Ramos (cell line): ENCODE data around the gene SPTBN1.
"Not testable (repeated sequence)": the region's sequence is repeated elsewhere in the genome, so short reads cannot be mapped to it uniquely, and the experiment has no call there.

ENCODE experiments used
- in situ Hi-C: fragments of 300-500 bp; cut with MboI; formaldehyde crosslinking; loops from one replicate; pipeline ENCODE4 v1.14.3; 2022; ENCODE audit warnings: low sequenced_read_pairs; ENCODE audit not compliant: unreplicated experiment

SPTBN1 gene

DNA sequence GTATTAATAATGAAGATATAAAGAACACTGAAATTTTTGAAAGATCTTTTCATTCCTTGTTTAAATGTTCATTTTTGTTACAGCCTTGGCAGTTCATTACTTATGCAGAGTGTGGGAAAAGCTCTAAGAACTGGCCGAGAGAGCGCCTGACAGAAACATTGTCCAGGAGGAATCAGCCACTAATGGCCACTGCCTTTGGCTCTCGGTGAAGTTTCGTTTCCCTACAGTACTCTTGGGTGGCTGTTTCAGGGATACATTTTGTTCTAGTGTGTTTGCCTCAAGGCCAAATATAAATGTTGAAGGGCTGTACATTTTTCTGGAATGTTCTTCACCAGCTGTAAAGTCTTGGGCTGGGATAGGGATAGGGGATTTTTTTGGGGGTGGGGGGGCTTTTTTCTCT is 10.7 kb downstream of the SPTBN1 start:
- in situ Hi-C loops: no loop called here

DNA sequence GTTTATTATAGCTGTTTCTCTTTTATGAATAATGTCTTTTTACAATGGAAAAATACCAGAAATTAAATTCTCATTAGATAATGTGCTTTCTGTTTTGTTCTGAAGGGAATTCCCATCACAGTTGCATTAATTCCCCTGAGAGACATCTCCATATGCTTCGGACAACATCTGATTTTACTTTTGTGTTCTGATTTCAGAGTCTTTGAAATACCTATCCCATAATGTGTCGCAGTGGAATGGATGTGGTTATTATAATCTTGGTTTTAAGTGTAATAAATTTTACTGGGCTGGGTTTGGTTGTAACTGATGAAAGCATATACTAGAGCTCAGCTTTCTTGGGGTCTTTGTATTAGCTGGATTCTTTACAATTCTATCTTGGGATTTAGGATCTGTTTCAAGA is 12.5 kb downstream of the SPTBN1 start:
- in situ Hi-C loops: no loop called here

GRCh38 chr2:54469484-54470053 is 13.4 kb downstream of the SPTBN1 start:
- in situ Hi-C loops: no loop called here

- in situ Hi-C loops: no loop called here
Measured at GRCh38 chr2:54470266-54470938, 14.3 kb downstream of the SPTBN1 start.

- in situ Hi-C loops: no loop called here
Measured at GRCh38 chr2:54471221-54471711, 15.1 kb downstream of the SPTBN1 start.

GRCh38 chr2:54473851-54474250 is 17.7 kb downstream of the SPTBN1 start:
- in situ Hi-C loops: no loop called here

DNA sequence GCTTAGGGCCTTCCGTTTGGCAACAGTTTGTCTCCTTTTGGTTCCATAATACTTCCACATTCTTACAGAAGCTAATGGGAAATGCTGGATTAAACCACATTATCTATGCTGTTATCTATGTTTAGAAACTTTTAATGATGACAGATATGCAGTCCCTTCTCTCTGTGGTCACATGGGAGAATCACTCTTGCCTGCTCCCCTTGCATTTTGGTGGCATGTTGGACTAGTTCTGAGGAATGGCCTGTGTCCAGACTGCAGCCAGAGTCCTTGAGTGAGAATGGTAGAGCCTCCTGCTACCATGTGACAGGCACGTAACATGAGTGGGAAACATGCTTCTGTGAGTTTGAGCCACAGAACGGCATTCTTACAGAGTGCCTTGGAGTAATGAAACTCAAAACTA is 19.2 kb downstream of the SPTBN1 start:
- in situ Hi-C loops: no loop called here

GRCh38 chr2:54475919-54476318 is 19.8 kb downstream of the SPTBN1 start:
- in situ Hi-C loops: no loop called here

DNA sequence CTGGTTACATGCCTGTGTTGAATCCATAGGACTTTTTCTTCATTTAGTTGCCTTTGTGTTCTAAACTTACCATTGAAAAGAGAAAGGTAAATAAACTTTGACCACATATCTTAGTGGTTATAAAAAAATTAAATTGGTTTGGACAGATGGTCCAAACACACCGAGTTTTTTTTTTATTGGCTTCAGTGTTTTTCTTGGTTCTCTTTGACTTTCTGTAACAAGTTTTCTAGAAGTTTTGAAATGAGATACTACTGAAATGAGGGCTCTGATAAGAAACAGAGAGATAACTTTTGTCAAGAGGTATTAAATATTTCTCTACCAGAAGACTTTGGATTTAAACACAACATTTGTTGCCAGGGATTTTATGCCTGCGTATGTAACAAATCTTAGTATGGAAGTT is 20.7 kb downstream of the SPTBN1 start:
- in situ Hi-C loops: no loop called here

GRCh38 chr2:54477896-54478295 is 21.8 kb downstream of the SPTBN1 start:
- in situ Hi-C loops: no loop called here

DNA sequence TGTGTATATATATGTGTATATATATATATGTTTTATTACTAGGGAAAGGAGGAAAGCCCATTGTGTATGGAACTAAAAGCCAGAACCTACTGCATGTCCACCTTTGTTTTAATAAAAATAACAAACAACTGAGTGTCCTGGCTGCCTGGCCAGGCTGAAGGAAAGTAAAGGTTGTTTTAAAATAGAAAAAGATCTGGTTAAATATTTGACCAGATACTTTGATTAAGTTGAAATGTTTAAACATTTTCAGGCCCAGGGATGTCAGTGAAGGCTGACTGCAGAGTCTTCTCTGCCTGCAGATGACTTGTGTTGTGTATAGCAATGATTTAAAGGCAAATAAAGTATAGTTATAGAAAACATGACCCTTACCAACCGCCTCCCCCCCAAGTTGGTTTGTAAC is 22.8 kb downstream of the SPTBN1 start:
- in situ Hi-C loops: no loop called here

- in situ Hi-C loops: no loop called here
Measured at GRCh38 chr2:54479424-54479823, 23.3 kb downstream of the SPTBN1 start.

DNA sequence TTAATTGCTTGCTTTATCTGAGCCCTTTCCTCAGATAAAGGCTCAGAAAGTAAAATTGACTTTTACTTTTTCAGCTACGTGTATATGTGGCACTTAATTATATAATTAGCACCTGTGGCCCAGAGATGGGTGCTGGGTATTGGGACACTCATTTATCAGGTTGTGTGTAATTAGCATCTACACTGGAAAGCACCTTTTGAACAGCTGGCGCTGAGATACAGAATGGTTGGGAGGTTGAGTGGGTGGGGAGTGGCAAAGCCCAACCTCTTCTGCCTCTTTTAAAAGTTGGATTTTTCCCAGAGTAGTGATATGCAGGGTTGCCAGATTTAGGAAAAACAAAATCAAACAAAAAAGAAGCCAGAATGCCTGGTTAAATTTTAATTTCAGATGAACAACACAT is 23.9 kb downstream of the SPTBN1 start:
- in situ Hi-C loops: no loop called here

DNA sequence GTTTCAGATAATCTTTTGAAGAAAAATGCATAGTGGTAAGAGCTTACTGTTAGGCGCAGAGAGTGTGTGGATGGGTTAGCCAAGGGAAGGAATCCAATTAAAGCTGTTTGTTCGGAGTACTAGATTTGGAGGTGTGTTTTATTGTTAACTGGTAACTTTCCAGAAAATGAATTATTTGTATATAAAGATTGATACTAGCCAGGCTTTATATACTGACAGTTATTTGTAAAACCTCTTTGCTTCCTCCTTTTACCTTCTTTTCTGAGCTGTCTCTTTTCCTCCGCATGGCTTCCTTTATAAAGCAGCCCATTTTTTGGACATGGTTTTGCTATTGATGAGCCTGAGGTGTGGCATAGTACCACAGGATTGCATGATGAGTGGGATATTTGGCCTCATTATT is 25.6 kb downstream of the SPTBN1 start:
- in situ Hi-C loops: no loop called here

DNA sequence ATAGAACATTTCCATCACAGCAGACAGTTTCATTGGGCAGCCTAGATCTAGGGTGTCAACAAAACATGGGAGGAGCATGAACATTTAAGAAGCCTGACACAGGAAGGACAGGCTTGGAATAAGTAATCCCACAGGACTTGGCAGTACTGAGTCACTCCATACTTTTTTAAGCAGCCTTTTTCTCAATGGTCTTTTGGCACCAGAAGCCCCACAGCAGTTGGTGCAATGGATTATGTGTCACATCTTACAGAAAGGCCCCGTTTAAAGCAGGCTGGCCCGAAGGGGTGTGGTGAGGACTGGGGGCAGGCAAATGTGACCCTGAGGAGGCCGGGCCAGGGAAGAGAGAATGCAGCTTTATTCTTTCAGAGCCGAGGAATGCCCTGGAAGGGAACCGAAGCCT is 26.6 kb downstream of the SPTBN1 start:
- in situ Hi-C loops: no loop called here

DNA sequence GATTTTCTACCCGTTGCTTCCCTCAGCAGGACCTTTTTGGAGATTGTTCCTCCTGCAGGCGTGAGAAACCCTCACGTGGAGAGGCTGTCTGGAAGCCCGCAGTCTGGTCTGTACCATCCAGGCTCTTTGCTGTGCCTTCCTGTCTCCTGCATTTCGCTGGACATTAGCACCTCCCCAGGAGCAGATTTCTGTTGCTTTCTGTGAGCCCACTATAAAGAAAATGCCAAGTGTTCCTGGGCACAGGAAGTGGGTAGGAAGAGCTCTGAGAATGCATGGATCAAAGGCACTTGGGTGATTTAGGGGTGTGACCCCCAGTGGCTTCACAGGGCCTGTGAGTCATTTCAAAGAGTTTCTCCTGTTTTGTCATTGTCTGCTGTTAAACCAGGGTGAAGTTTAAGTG is 27.3 kb downstream of the SPTBN1 start:
- in situ Hi-C loops: no loop called here

- in situ Hi-C loops: not testable (repeated sequence)
Measured at GRCh38 chr2:54485756-54486155, 29.6 kb downstream of the SPTBN1 start.

DNA sequence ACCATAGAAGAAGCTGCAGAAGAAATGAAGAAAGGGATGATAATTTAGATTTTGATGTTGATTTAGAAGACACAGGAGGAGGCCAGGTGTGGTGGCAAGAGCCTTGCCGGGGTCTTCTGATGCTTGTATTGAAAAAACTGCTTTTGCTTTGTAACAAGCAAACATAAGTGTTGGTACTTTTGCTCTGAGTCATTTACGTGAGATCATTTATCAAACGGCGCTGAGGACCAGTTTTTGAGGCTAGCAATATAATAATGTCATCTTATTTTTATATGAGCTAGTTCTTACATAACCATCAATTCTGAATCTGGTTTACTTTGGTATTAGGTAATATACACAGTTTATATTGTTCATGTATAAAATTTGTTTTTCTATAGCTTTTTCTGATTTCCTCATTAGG is 30.6 kb downstream of the SPTBN1 start:
- in situ Hi-C loops: no loop called here

DNA sequence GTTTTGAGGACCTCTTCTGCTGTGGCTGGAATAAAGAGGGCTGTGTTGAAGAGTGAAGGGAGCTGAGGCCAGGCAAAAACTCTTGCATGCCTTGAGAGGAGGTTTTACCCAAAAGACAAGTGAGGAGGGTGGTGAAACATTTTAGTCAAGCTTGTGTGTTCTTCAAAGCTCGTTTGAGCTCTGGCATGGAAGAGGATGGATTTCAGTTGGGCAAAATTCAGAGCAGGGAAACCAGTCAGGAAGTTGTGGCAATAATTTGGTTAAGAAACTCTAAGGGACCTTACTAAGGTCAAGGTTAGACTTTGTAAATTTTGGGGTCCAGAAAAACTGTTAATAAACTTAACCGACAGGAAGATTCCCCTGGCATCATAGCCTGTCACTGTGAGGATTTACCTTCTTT is 34.7 kb downstream of the SPTBN1 start:
- in situ Hi-C loops: no loop called here

- in situ Hi-C loops: no loop called here
Measured at GRCh38 chr2:54492335-54492734, 36.2 kb downstream of the SPTBN1 start.

DNA sequence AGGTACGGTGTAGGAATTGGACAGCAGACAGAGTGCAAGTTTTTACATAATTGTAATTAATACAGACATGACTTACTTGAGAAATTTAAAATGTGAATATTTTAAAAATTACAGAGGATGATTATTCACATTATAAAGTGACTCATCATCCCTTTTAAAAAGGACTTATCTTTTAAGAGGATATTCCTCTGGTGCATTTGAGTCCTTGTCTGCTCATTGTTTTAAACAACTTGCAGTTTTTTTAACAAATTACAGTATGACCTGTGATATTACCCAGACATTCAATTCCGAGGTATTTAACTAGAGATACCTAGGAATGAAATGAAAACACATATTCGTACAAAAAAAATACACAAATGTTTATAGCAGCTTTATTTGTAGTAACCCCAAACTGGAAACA is 38.0 kb downstream of the SPTBN1 start:
- in situ Hi-C loops: no loop called here

DNA sequence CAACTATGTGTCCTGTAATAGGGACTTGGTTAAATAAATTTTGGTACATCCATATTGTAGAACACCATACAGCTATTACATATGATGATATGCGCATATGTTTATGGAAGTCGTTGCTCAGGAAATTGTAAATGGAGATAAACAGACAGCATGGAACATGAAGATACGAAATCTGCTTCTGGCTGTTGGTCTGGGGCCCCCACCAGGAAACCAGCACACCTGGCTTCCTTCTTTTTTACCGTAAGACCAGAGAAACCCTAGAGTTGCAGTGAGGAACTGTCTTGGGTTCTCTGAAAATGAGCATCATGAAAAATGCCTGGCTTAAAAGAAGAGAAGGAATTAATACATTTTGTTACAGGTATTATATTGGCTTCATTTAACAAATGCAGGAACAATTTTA is 40.8 kb downstream of the SPTBN1 start:
- in situ Hi-C loops: no loop called here
